Left renal pelvis (tissue), 4 donors: ENCODE data around the gene RHOV. TPM values are rescaled to one million over a fixed set of nuclear protein-coding genes. Genes with fewer than 3 reads are reported as not detected.

ENCODE experiments used
- DNase-seq, 4 donors: peaks; one replicate each; pipeline ENCODE4 v3.0.0-alpha.2; 2013; ENCODE audit warnings: low read depth in 4 of 4, low spot score in 3 of 4
- polyA plus RNA-seq, 4 donors: library from polyadenylated mRNA; unstranded; fragments of 120-200 nt; gene quantifications; one replicate each; pipeline ENCODE4 v1.2.1, GENCODE V29; 2013; ENCODE audit not compliant: insufficient read length in 4 of 4

Gene RHOV
- polyA plus RNA-seq, 4 donors: 0.26 to 1.9 (median 1.4) TPM

GRCh38 chr15:40846841-40847222 lies 27.2 kb downstream of the RHOV start:
- no peak for DNase-seq

DNA sequence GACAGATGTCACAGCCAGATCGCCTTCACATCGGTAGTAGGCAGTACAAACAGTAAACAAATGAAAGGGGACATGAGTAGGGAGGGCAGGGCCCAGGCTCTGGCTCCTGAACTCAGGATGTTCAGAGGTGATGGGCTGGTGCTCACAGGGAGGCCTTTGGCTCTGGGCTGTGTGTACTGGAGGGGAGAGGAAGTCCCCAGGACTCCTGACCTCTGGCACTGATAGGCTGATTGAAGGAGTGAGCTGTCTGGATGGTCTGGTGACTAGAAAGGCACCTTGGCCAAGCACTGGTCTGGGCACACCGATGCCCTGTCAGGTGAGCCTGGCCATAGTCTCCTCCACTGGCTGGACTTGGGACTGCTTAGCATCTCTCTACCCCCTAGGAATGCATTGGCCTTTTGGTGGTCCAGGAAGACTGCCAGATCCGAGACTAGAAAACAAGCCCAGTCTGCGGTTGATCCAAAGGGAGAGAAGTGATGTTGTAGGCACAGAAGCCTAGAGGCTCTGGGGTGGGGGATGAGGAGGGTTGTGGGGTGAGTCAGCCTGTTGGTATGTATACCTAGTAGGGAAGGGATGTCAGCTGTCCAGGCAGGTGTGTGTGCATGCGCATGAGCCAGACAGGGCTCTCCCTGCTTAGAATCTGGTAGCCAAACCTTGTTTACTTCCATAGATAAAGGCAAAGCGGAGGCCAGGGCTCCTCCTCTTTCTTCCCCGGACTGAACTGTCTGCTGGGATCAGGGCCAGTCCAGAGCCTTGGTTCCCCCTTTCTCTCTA lies 28.3 kb downstream of the RHOV start:
- DNase-seq: no peak

DNA sequence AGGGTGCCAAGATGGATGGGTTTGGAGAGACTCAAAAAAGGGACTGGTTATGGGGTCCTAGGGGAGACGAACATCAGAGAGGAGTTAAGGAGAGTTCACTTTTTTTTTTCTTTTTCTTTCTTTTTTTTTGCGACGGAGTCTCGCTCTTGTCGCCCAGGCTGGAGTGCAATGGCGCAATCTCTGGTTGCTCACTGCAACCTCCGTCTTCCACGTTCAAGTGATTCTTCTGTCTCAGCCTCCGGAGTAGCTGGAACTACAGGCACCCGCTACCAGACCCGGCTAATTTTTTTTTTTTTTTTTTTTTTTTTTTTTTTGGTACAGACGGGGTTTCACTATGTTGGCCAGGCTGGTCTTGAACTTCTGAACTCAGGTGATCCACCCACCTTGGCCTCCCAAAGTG lies 29.0 kb downstream of the RHOV start:
- DNase-seq: no peak

DNA sequence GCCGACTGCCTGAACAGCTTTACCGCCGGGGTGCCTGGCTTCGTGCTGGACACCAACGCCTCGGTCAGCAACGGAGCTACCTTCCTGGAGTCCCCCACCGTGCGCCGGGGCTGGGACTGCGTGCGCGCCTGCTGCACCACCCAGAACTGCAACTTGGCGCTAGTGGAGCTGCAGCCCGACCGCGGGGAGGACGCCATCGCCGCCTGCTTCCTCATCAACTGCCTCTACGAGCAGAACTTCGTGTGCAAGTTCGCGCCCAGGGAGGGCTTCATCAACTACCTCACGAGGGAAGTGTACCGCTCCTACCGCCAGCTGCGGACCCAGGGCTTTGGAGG lies 29.4 kb downstream of the RHOV start:
- no peak for DNase-seq

DNA sequence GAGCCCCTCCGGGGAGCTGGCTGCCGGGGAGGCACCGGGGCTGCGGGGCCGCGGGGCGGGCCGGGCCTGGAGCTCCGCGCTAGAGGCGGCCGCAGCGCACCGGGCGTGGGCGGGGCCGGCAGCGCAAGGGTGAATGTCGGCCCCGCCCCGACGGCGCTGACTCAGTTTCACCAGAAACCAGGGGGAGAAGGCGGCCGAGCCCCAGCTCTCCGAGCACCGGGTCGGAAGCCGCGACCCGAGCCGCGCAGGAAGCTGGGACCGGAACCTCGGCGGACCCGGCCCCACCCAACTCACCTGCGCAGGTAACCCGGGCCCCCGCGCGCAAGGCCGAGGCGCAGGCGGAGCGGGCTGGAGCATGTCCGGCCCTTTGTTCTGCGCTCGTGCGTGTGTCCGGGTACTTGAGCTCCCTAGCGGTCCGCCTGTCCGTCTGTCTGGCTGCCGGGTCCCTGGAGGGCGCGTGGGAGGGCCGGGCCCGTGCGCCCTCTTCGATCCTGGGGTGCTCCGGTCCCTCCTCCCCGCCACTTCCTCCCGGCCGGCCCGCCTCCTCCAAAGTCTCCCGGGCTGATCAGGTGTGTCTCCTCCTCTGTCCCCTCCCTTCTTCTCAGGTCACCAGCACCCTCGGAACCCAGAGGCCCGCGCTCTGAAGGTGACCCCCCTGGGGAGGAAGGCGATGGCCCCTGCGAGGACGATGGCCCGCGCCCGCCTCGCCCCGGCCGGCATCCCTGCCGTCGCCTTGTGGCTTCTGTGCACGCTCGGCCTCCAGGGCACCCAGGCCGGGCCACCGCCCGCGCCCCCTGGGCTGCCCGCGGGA lies 29.9 kb downstream of the RHOV start, which contains the start of gene SPINT1:
SPINT1 (plus strand) TSS at position 164 of the 811 bp plus-strand sequence; CDS start at position 671, 507 bp downstream.
- DNase-seq: no peak

DNA sequence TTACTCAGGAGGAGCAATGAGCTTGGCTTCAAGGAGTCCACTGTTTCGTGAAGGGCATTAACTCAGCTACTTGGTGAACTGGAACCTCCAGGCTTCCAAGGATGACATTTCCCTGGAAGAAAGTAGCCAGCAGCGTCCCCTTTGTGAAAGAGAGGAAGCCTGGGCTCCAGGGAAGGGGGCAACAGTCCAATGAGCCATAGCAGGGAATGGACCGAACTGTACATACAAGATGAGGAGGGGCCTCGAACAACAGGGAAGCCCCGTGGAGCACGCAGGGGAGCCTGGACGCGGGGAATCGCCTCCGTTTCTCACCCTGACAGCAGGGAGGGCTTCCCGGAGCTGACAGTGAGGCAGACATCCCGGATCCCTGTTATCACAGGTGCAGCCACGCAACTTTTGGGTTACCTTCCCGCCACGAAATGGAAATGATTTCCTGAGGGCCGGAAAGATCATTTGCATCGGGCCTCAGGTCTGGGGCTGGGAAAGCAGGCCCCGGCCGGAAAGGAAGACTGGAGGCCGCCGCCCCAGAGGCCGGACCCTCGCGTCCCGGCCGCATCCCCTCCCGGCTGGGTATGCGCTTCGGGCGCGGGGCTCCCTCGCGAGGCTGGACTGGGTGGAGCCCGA lies 30.7 kb downstream of the RHOV start:
- DNase-seq: no peak

GRCh38 chr15:40841741-40842140 lies 32.3 kb downstream of the RHOV start:
- DNase-seq: no peak

- DNase-seq: no peak
Observed at GRCh38 chr15:40838756-40839155, 35.3 kb downstream of the RHOV start.

DNA sequence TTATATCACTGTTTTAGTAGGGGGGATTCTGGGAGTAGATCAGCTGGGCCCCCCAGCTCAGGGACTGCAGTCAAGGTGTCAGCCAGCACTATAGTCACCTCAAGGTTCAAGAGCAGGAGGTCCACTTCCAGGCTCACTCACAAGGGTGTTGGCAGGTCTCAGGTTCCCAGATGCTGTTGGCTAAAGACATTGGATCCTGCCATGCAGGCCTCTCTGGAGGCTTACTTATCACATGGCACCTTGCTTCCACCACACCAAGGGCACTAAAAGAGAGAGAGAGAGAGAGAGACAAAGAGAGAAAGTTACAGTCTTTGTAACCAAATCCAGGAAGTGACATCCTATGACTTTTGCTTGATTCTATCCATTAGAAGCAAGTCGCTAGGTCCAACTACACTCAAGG lies 38.0 kb downstream of the RHOV start:
- DNase-seq: no peak

DNA sequence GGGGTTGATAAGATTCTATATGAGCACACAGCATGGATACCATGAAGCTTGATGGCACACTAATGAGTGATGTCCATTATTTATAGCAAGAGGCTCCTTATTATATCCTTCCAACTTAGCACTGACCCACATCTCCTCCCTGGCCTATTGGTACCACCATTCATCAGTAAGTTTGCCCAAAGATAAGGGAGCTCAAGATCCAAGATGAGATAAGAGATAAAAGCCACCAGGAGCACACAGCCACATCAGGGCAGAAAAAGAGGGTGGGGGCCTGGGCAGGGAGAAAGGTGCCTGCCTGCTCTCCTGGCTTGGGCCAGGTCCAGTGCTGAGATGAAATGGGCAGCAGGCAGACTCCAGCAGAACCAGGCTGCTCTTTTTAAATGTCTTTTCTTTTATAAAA lies 41.1 kb downstream of the RHOV start:
- no peak for DNase-seq

DNA sequence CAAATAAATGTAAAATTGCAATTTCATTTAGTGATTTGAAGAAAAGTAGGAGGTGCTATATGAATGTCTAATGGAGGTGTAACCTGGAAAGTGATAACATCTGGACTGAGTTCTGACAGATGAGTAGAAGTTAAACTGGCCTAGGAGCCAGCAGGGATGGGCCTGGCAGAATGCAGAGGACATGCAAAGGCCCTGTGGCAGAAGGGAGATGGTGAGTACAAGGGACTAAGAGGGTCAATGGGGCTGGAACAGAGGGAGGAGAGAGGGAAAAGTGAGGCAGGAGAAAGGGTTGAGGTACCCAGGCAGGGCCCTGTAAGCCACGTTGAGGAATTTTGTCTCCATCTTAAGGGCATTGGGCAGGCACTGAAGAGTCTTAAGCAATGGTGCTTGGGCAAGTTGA lies 42.2 kb downstream of the RHOV start:
- DNase-seq: no peak

DNA sequence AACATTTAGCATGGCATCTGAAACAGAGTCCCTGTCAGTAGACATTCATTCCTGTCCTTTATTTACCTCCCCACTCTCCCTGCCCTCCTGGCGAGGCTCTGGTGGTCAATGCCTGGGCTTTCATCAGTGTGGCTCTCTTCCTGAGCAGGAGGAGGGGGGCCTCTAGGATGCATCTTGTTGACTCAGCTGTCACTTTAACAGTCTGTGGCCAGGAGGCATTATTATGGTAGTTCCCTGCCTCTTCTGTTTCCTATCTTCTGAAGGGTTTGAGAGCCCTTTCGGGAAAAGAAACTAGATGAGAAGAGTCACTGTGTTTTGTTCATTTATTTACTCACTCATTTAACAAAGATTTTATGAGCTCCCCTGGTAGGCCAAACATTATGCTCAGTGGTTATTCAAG lies 43.1 kb downstream of the RHOV start:
- DNase-seq: no peak

- no peak for DNase-seq
Observed at GRCh38 chr15:40829115-40829514, 44.9 kb downstream of the RHOV start.

DNA sequence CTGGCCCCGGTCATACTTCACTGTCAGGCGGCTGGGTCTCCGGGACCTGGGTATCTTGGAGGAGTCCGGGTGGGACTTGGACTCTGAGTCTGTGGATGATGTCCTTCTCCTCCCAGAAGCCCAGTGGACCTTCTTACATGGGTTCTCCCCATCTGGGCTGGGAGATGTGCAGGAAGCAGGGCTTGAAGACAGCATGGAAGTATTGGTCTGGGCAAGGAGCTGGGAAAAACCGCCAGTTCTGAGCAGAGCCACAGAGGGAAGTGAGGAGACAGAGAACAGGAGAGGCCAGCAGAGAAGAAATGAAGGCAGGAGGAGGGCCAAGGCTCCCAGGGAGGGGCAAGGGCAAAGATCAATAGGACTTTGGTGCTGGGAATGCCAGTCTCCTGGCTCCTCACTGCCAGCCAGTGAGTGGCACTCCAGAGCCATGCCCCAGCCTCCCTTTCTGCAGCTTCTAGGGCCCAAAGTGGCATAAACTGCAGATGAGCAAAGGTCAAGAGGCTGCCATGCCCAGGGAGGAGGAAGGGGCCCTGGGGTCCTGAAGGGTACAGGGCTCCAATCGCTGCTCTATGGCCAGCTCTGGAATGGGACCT lies 45.5 kb downstream of the RHOV start, which contains the start of gene PPP1R14D:
PPP1R14D (minus strand) TSS at position 262 of the 590 bp plus-strand sequence; CDS start at position 195, 67 bp downstream.
- no peak for DNase-seq

- no peak for DNase-seq
Observed at GRCh38 chr15:40826423-40827075, 47.5 kb downstream of the RHOV start.

GRCh38 chr15:40825661-40826422 lies 48.2 kb downstream of the RHOV start:
- DNase-seq: no peak

GRCh38 chr15:40823572-40824343 lies 50.3 kb downstream of the RHOV start:
- no peak for DNase-seq
